SK-N-SH (cell line): ENCODE data around the gene PLS3. TPM values are rescaled to one million over a fixed set of nuclear protein-coding genes. Genes with fewer than 3 reads are reported as not detected.

Experiments used
- CTCF ChIA-PET: fragments of 300-600, 350-600 bp; formaldehyde crosslinking; extraction: SDS; loops from one replicate; lab custom pipeline; 2021; lab: Yijun Ruan, JAX
- POLR2A ChIA-PET: fragments of 350-600 bp; sonication (Branson Sonifier 250); formaldehyde crosslinking; extraction: SDS; loops from one replicate; lab custom pipeline; 2020; ENCODE audit warnings: antibody characterized with exemption, inconsistent platforms; lab: Yijun Ruan, JAX
- DNase-seq: peaks from one replicate; pipeline ENCODE4 v3.0.0; 2012
- H2AFZ ChIP-seq: fragments of 200-600 bp; sonication (generic); 2 replicates; pipeline ENCODE4 v1.8.1; 2016; ENCODE audit warnings: antibody characterized with exemption, mild to moderate bottlenecking, low read depth
- H3F3A ChIP-seq: fragments of 200-600 bp; sonication (generic); replicated peaks from 2 replicates; pipeline ENCODE3; 2016; ENCODE audit warnings: antibody characterized with exemption, mild to moderate bottlenecking; ENCODE audit not compliant: insufficient read depth
- H3K27ac ChIP-seq, 2 experiments: fragments of 200-500 bp in 1 of 2; fragments of 200-600 bp in 1 of 2; sonication (Bioruptor generic) in 1 of 2; sonication (generic), shearing (Covaris generic) in 1 of 2; 2 replicates each; pipeline versions ENCODE4 v1.5.1 to v1.6.1; 2014 to 2016; ENCODE audit warnings: low read depth in 2 of 2, inconsistent platforms in 1 of 2, low read length in 1 of 2, mild to moderate bottlenecking in 1 of 2, mixed read lengths in 1 of 2
- H3K27me3 ChIP-seq: fragments of 200-600 bp; sonication (generic), shearing (Covaris generic); 2 replicates; pipeline ENCODE4 v1.6.1; 2016; ENCODE audit warnings: mixed run types; ENCODE audit not compliant: insufficient read depth
- H3K36me3 ChIP-seq, 2 experiments: fragments of 200-500 bp in 1 of 2; fragments of 200-600 bp in 1 of 2; sonication (Bioruptor generic) in 1 of 2; sonication (generic) in 1 of 2; replicated peaks in 1 of 2; 2 replicates each; pipeline versions ENCODE3 to v1.5.1; 2014 to 2016; ENCODE audit warnings: low read length in 1 of 2, mild to moderate bottlenecking in 1 of 2; ENCODE audit not compliant: insufficient read depth in 2 of 2, control insufficient read depth in 1 of 2
- H3K4me1 ChIP-seq, 2 experiments: fragments of 200-500 bp in 1 of 2; fragments of 200-600 bp in 1 of 2; sonication (Bioruptor generic) in 1 of 2; sonication (generic), shearing (Covaris generic) in 1 of 2; 2 replicates each; pipeline versions ENCODE4 v1.5.1 to v1.6.1; 2014 to 2016; ENCODE audit warnings: low read depth in 1 of 2, low read length in 1 of 2, mixed run types in 1 of 2; ENCODE audit not compliant: insufficient read depth in 2 of 2, control insufficient read depth in 1 of 2
- H3K4me2 ChIP-seq: fragments of 200-600 bp; sonication (generic), shearing (Covaris generic); 2 replicates; pipeline ENCODE4 v1.6.1; 2017; ENCODE audit warnings: mixed run types
- H3K4me3 ChIP-seq, 2 experiments: fragments of 200-500 bp in 1 of 2; fragments of 200-600 bp in 1 of 2; sonication (Bioruptor generic) in 1 of 2; sonication (generic), shearing (Covaris generic) in 1 of 2; 2 replicates each; pipeline versions ENCODE4 v1.5.1 to v1.8.1; 2014 to 2016; ENCODE audit warnings: low read depth in 2 of 2, inconsistent platforms in 1 of 2, low read length in 1 of 2, mild to moderate bottlenecking in 1 of 2, mixed read lengths in 1 of 2, moderate library complexity in 1 of 2
- H3K79me2 ChIP-seq: fragments of 200-600 bp; sonication (generic); 2 replicates; pipeline ENCODE4 v1.8.1; 2017; ENCODE audit warnings: mild to moderate bottlenecking; ENCODE audit not compliant: insufficient read depth
- H3K9ac ChIP-seq: fragments of 200-600 bp; sonication (generic); 2 replicates; pipeline ENCODE4 v1.6.1; 2017; ENCODE audit warnings: mixed run types
- H3K9me2 ChIP-seq: fragments of 200-600 bp; sonication (generic); 2 replicates; pipeline ENCODE4 v1.6.1; 2017; ENCODE audit warnings: mixed run types
- H3K9me3 ChIP-seq: fragments of 200-600 bp; sonication (generic); 2 replicates; pipeline ENCODE4 v1.6.1; 2017; ENCODE audit warnings: mixed run types, mild to moderate bottlenecking, moderate library complexity
- H4K20me1 ChIP-seq: fragments of 200-600 bp; sonication (generic); 2 replicates; pipeline ENCODE4 v1.6.1; 2017; ENCODE audit warnings: mild to moderate bottlenecking, mixed run types; ENCODE audit not compliant: insufficient read depth
- CHD2 ChIP-seq: fragments of 150-350 bp; IDR thresholded peaks from 2 replicates; pipeline ENCODE4 v1.6.1; 2018; ENCODE audit warnings: low read length; ENCODE audit not compliant: partially characterized antibody
- CTCF ChIP-seq: fragments of 200-600 bp; sonication (generic); IDR thresholded peaks from 2 replicates; pipeline ENCODE4 v1.6.1; 2017; ENCODE audit warnings: antibody characterized with exemption, mild to moderate bottlenecking, moderate library complexity
- EZH2phosphoT487 ChIP-seq: fragments of 200-600 bp; sonication (generic); IDR thresholded peaks from 2 replicates; pipeline ENCODE4 v1.6.1; 2017; ENCODE audit warnings: low read depth, mixed run types, mild to moderate bottlenecking, antibody characterized with exemption, moderate library complexity, borderline replicate concordance
- FOXM1 ChIP-seq: IDR thresholded peaks from 2 replicates; pipeline ENCODE4 v1.4.0; 2012; ENCODE audit warnings: low read depth, mild to moderate bottlenecking
- GABPA ChIP-seq: IDR thresholded peaks from 2 replicates; pipeline ENCODE4 v1.4.0; 2012; ENCODE audit warnings: low read depth, mild to moderate bottlenecking
- GATA2 ChIP-seq: sonication (generic); formaldehyde crosslinking; IDR thresholded peaks from 2 replicates; pipeline ENCODE4 v1.5.0; 2020; ENCODE audit warnings: mild to moderate bottlenecking, missing genetic modification reagents
- JUND ChIP-seq: IDR thresholded peaks from 2 replicates; pipeline ENCODE4 v1.4.0; 2012
- MXI1 ChIP-seq: IDR thresholded peaks from 2 replicates; pipeline ENCODE4 v1.6.1; 2012; ENCODE audit warnings: mild to moderate bottlenecking, low read depth, low read length, improper control_type of control experiment
- TEAD4 ChIP-seq: IDR thresholded peaks from 2 replicates; pipeline ENCODE4 v1.4.0; 2012; ENCODE audit warnings: mild to moderate bottlenecking, borderline replicate concordance; ENCODE audit not compliant: insufficient read depth
- USF1 ChIP-seq: IDR thresholded peaks from 2 replicates; pipeline ENCODE4 v1.4.0; 2012; ENCODE audit warnings: low read depth, borderline replicate concordance
- polyA plus RNA-seq, 3 experiments: library from polyadenylated mRNA; depleted of rRNA; stranded (reverse); fragments of >200 nt; gene quantifications; 2 replicates each; pipeline ENCODE4 v1.2.3, GENCODE V29; 2012
- TF ChIP-seq, protein P1 (sequence below): IDR thresholded peaks from 2 replicates; pipeline ENCODE4 v1.6.1; 2012; ENCODE audit warnings: mild to moderate bottlenecking, low read depth, low read length, moderate library complexity
- TF ChIP-seq, protein P2 (sequence below): fragments of 150-350 bp; IDR thresholded peaks from 2 replicates; pipeline ENCODE4 v1.6.1; 2016; ENCODE audit warnings: mild to moderate bottlenecking, low read depth, low read length

PLS3 gene
- polyA plus RNA-seq, 1 of the 3 experiments (the other 2 are of a cell fraction) = 35.7 TPM

DNA sequence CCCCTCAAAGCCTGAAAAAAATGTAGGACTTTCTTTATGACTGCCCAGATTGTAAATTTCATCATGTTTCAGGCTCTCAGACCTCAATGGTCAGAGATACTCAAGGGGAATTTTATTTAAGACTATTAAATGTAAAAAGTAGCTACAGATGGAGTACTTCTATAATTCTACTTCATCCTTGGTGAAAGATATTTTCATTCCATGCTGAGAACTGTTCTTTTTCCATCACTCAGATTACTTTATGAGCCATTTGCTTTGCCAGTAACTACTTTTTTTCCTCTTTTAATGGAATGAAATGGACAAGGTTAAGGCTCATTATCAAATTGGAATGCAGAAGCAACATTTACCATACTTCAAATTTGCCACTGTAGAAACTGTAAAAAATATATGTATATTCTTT, 38.0 kb upstream of the PLS3 start:
- CTCF ChIA-PET = no interaction called here
- Histone ChIP-seq H3F3A (no peaks in the 10 kb centered on the region), H3K27me3 (no peaks in the 10 kb centered on the region; the same call in 1 of the 2 replicates), H3K9ac (no peak overlapping the region), H3K9me2 (no peaks in the 10 kb centered on the region), H3K4me3 (no peak overlapping the region), H3K36me3 (no peaks in the 10 kb centered on the region), H2AFZ (no peak overlapping the region), H4K20me1 (no peaks in the 10 kb centered on the region), H3K79me2 (no peaks in the 10 kb centered on the region), H3K4me1 (no peaks in the 10 kb centered on the region), H3K4me2 (no peak overlapping the region), H3K9me3 (no peaks in the 10 kb centered on the region), H3K27ac (no peak overlapping the region)
- no peak for TF ChIP-seq MXI1
- TF ChIP-seq CTCF = no peak
- no peak for TF ChIP-seq JUND
- no peak for TF ChIP-seq GATA2
- no peak for TF ChIP-seq USF1
- TF ChIP-seq, protein P1, sequence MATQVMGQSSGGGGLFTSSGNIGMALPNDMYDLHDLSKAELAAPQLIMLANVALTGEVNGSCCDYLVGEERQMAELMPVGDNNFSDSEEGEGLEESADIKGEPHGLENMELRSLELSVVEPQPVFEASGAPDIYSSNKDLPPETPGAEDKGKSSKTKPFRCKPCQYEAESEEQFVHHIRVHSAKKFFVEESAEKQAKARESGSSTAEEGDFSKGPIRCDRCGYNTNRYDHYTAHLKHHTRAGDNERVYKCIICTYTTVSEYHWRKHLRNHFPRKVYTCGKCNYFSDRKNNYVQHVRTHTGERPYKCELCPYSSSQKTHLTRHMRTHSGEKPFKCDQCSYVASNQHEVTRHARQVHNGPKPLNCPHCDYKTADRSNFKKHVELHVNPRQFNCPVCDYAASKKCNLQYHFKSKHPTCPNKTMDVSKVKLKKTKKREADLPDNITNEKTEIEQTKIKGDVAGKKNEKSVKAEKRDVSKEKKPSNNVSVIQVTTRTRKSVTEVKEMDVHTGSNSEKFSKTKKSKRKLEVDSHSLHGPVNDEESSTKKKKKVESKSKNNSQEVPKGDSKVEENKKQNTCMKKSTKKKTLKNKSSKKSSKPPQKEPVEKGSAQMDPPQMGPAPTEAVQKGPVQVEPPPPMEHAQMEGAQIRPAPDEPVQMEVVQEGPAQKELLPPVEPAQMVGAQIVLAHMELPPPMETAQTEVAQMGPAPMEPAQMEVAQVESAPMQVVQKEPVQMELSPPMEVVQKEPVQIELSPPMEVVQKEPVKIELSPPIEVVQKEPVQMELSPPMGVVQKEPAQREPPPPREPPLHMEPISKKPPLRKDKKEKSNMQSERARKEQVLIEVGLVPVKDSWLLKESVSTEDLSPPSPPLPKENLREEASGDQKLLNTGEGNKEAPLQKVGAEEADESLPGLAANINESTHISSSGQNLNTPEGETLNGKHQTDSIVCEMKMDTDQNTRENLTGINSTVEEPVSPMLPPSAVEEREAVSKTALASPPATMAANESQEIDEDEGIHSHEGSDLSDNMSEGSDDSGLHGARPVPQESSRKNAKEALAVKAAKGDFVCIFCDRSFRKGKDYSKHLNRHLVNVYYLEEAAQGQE = no peak
- TF ChIP-seq GABPA = no peak
- TF ChIP-seq EZH2phosphoT487 = no peak
- TF ChIP-seq FOXM1 = no peak
- no peak for TF ChIP-seq TEAD4
- TF ChIP-seq, protein P2, sequence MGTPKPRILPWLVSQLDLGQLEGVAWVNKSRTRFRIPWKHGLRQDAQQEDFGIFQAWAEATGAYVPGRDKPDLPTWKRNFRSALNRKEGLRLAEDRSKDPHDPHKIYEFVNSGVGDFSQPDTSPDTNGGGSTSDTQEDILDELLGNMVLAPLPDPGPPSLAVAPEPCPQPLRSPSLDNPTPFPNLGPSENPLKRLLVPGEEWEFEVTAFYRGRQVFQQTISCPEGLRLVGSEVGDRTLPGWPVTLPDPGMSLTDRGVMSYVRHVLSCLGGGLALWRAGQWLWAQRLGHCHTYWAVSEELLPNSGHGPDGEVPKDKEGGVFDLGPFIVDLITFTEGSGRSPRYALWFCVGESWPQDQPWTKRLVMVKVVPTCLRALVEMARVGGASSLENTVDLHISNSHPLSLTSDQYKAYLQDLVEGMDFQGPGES = no peak
- TF ChIP-seq CHD2 = no peak
- POLR2A ChIA-PET = no interaction called here
- no peak for DNase-seq
